DND-41 (cell line): Measurements from ENCODE around the gene SGSM2.

Experiments used
- ATAC-seq: fragments of 200-7000 bp; cut with Tn5 transposase; 3 replicates; pipeline ENCODE4 v1.9.1; 2021; ENCODE audit warnings: low read depth; ENCODE audit not compliant: insufficient read depth
- DNase-seq: peaks from one replicate; pipeline ENCODE4 v3.0.0-alpha.2; 2020
- H2AFZ ChIP-seq: 2 replicates; pipeline ENCODE4 v1.6.0; 2012; ENCODE audit warnings: low read depth, low read length
- H3K27ac ChIP-seq: 2 replicates; pipeline ENCODE4 v1.5.1; 2012; ENCODE audit warnings: low read length, inconsistent platforms
- H3K27me3 ChIP-seq: fragments of 200-600 bp; sonication (generic); 2 replicates; pipeline ENCODE4 v1.6.0; 2012; ENCODE audit warnings: low read length, mild to moderate bottlenecking, inconsistent platforms; ENCODE audit not compliant: insufficient read depth, poor library complexity
- H3K36me3 ChIP-seq: 2 replicates; pipeline ENCODE4 v1.5.1; 2012; ENCODE audit warnings: low read length, inconsistent platforms; ENCODE audit not compliant: insufficient read depth
- H3K4me1 ChIP-seq: 2 replicates; pipeline ENCODE4 v1.5.1; 2012; ENCODE audit warnings: mild to moderate bottlenecking, low read length; ENCODE audit not compliant: insufficient read depth
- H3K4me2 ChIP-seq: 2 replicates; pipeline ENCODE4 v1.6.0; 2012; ENCODE audit warnings: mild to moderate bottlenecking, moderate library complexity, low read length, inconsistent platforms; ENCODE audit not compliant: insufficient read depth
- H3K4me3 ChIP-seq, 2 experiments: fragments of 200-600 bp in 1 of 2; shearing (Covaris generic) in 1 of 2; 2 replicates each; pipeline ENCODE4 v1.5.1; 2012 to 2016; ENCODE audit warnings: inconsistent platforms in 2 of 2, low read length in 2 of 2, mild to moderate bottlenecking in 2 of 2, low read depth in 1 of 2, moderate library complexity in 1 of 2
- H3K79me2 ChIP-seq: 2 replicates; pipeline ENCODE4 v1.6.0; 2012; ENCODE audit warnings: low read length, inconsistent platforms; ENCODE audit not compliant: insufficient read depth
- H3K9ac ChIP-seq: 2 replicates; pipeline ENCODE4 v1.6.0; 2012; ENCODE audit warnings: low read depth, mild to moderate bottlenecking, inconsistent platforms, low read length, moderate library complexity
- H3K9me3 ChIP-seq: 2 replicates; pipeline ENCODE4 v1.5.1; 2012; ENCODE audit warnings: low read length, moderate library complexity, mild to moderate bottlenecking, inconsistent platforms; ENCODE audit not compliant: insufficient read depth, severe bottlenecking
- H4K20me1 ChIP-seq: 2 replicates; pipeline ENCODE4 v1.6.0; 2012; ENCODE audit warnings: low read length; ENCODE audit not compliant: insufficient read depth
- EZH2 ChIP-seq: IDR thresholded peaks from 3 replicates; pipeline ENCODE4 v1.6.1; 2012; ENCODE audit warnings: borderline replicate concordance, low read depth, mild to moderate bottlenecking, moderate library complexity, low read length, inconsistent platforms; ENCODE audit not compliant: severe bottlenecking
- TF ChIP-seq, protein P1 (sequence below): IDR thresholded peaks from 2 replicates; pipeline ENCODE4 v1.5.1; 2012; ENCODE audit warnings: borderline replicate concordance, low read length, moderate library complexity, mild to moderate bottlenecking; ENCODE audit not compliant: poor library complexity, severe bottlenecking; ENCODE audit errors: extremely low read depth

SGSM2 gene

DNA sequence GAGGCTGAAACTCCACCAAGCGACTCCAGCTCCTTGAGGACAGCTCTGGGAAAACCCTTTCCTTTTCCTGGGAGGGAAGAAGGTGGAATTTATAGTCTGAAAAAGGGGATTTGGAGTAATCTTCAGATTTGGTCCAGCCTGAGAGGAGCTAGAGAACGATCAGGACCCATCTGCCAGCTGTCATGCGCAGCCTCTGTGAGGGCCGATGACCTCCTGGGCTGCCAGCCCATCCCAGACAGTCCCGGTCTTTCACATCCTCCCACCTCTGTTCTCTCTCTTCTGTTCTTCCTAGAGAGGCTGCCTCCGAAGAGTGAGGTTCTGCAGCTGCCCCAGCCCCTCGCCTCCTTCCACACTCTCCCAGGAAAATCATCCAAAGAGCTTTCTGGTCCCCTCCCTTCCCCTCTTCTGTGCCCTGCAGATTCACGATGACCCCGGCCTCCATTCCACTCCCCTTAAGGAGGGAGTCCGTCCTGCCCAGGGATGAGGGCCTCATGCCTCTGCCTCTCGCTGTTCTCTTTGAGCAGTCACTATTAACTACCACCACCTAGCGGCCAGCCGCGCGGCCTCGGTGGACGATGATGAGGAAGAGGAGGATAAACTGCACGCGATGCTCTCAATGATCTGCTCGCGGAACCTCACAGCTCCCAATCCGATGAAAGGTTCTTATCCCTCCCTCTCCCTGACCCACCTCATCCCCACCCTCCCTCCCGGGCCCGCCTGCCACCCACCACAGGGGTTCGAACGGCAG, 29.6 kb downstream of the SGSM2 start:
- H3K27ac ChIP-seq: no peak overlapping the region
- no peaks in the 10 kb centered on the region for H3K4me1 ChIP-seq
- no peak for DNase-seq
- peaks cover 64% of the 10 kb centered on the region for H3K36me3 ChIP-seq
- no peak overlapping the region for H3K4me3 ChIP-seq
- H2AFZ ChIP-seq: no peak overlapping the region
- H3K9me3 ChIP-seq: no peaks in the 10 kb centered on the region
- no peak overlapping the region for H3K9ac ChIP-seq
- no peak overlapping the region for H3K4me2 ChIP-seq
- H3K27me3 ChIP-seq: no peaks in the 10 kb centered on the region
- H4K20me1 ChIP-seq: peaks cover 8% of the 10 kb centered on the region; the same call in 1 of the 2 replicates
- ATAC-seq: no peak
- no peaks in the 10 kb centered on the region for H3K79me2 ChIP-seq
- TF ChIP-seq, protein P1, sequence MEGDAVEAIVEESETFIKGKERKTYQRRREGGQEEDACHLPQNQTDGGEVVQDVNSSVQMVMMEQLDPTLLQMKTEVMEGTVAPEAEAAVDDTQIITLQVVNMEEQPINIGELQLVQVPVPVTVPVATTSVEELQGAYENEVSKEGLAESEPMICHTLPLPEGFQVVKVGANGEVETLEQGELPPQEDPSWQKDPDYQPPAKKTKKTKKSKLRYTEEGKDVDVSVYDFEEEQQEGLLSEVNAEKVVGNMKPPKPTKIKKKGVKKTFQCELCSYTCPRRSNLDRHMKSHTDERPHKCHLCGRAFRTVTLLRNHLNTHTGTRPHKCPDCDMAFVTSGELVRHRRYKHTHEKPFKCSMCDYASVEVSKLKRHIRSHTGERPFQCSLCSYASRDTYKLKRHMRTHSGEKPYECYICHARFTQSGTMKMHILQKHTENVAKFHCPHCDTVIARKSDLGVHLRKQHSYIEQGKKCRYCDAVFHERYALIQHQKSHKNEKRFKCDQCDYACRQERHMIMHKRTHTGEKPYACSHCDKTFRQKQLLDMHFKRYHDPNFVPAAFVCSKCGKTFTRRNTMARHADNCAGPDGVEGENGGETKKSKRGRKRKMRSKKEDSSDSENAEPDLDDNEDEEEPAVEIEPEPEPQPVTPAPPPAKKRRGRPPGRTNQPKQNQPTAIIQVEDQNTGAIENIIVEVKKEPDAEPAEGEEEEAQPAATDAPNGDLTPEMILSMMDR: no peak
- TF ChIP-seq EZH2: no peak

DNA sequence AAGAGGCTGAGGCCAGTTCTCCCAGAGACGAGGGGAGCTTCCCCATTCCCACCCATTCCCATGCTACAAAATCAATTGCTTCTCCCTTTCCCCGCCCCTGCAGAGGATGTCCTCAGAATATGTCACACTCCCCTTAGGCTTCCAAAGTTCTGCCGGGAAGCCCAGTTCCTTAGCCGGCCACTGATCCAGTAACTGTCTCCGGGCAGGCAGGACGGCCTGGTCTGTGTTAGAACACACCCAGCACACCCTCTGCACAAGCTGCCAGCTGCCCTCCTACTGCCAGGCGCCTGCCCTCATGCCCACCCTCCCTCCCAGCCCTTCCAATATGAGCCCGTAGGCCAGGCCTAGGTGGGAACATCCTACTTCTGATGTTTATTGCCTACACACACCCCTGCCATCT, 31.1 kb downstream of the SGSM2 start:
- H3K9me3 ChIP-seq: no peaks in the 10 kb centered on the region
- H3K27ac ChIP-seq: no peak overlapping the region
- H3K36me3 ChIP-seq: peaks cover 65% of the 10 kb centered on the region
- no peak overlapping the region for H3K9ac ChIP-seq
- DNase-seq (no peak), ATAC-seq (no peak)
- H2AFZ ChIP-seq: no peak overlapping the region
- no peak overlapping the region for H3K4me3 ChIP-seq
- no peaks in the 10 kb centered on the region for H3K4me1 ChIP-seq
- peaks cover 8% of the 10 kb centered on the region; the same call in 1 of the 2 replicates for H4K20me1 ChIP-seq
- H3K27me3 ChIP-seq: no peaks in the 10 kb centered on the region
- no peak overlapping the region for H3K4me2 ChIP-seq
- TF ChIP-seq, protein P1: no peak
- no peak for TF ChIP-seq EZH2
- no peaks in the 10 kb centered on the region for H3K79me2 ChIP-seq

DNA sequence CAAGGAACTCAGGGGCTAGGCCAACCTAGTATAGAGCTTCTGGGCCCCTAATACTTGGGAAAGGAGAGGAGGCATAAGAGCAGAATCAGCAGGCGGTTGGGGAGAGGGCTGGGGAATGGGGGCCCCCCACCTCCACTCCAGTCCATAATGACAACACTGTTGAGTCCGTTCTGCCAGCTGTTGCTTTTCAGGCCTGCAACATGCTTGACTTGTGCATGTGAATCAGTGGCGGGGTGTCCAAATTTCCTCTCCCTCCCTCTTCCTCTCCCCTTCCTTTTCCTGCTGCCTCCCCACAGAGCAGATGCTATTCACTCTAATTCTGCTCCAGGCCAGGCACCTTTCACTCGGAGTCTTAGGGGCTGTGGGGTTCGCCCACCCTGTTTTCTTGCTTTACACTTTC, 31.7 kb downstream of the SGSM2 start:
- 0 out of 2 replicates have a peak, but pooled peaks cover 3% of the 10 kb centered on the region for H4K20me1 ChIP-seq
- no peak overlapping the region for H2AFZ ChIP-seq
- no peaks in the 10 kb centered on the region for H3K4me1 ChIP-seq
- H3K79me2 ChIP-seq: no peaks in the 10 kb centered on the region
- no peaks in the 10 kb centered on the region for H3K27me3 ChIP-seq
- no peak overlapping the region for H3K4me3 ChIP-seq
- ATAC-seq (no peak), DNase-seq (no peak)
- H3K4me2 ChIP-seq: no peak overlapping the region
- peaks cover 60% of the 10 kb centered on the region for H3K36me3 ChIP-seq
- TF ChIP-seq, protein P1: no peak
- TF ChIP-seq EZH2: no peak
- H3K9me3 ChIP-seq: no peaks in the 10 kb centered on the region
- H3K27ac ChIP-seq: no peak overlapping the region
- no peak overlapping the region for H3K9ac ChIP-seq
